ENCODE results near the gene FRMD4A.

The FRMD4A gene

DNA sequence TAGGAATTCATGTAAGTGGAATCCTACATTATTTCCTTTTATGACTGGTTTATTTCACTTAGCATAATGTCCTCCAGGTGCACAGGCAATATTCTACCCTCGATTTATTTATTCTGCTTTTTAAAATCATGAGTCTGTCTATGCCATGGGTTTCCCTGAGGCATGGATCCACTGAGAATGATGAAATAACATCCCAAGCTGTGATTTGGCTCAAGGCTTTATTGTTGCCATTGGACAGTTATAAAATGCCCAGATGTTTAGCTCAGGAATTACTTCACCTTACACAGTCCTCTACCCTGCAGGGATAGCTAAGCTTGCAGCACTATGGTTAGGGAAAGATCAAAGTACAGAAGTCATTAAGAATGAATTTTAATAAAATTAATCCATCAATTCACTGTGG lies 219.5 kb downstream of the FRMD4A start:
- TF ChIP-seq MYC (IDR thresholded peaks at IDR 0.05; ENCODE audit: low read depth, low read length) (no peak), POLR2A (IDR thresholded peaks at IDR 0.05; ENCODE audit: extremely low read depth, insufficient read length) (no peak)
- TF ChIP-seq, protein P1, sequence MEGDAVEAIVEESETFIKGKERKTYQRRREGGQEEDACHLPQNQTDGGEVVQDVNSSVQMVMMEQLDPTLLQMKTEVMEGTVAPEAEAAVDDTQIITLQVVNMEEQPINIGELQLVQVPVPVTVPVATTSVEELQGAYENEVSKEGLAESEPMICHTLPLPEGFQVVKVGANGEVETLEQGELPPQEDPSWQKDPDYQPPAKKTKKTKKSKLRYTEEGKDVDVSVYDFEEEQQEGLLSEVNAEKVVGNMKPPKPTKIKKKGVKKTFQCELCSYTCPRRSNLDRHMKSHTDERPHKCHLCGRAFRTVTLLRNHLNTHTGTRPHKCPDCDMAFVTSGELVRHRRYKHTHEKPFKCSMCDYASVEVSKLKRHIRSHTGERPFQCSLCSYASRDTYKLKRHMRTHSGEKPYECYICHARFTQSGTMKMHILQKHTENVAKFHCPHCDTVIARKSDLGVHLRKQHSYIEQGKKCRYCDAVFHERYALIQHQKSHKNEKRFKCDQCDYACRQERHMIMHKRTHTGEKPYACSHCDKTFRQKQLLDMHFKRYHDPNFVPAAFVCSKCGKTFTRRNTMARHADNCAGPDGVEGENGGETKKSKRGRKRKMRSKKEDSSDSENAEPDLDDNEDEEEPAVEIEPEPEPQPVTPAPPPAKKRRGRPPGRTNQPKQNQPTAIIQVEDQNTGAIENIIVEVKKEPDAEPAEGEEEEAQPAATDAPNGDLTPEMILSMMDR (IDR thresholded peaks at IDR 0.05; ENCODE audit: low read depth, low read length) = no peak
- TF ChIP-seq, protein P2, sequence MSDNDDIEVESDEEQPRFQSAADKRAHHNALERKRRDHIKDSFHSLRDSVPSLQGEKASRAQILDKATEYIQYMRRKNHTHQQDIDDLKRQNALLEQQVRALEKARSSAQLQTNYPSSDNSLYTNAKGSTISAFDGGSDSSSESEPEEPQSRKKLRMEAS (IDR thresholded peaks at IDR 0.05; ENCODE audit: low read depth, low read length) = no peak
- DNase-seq (ENCODE audit: low read depth) = no peak

DNA sequence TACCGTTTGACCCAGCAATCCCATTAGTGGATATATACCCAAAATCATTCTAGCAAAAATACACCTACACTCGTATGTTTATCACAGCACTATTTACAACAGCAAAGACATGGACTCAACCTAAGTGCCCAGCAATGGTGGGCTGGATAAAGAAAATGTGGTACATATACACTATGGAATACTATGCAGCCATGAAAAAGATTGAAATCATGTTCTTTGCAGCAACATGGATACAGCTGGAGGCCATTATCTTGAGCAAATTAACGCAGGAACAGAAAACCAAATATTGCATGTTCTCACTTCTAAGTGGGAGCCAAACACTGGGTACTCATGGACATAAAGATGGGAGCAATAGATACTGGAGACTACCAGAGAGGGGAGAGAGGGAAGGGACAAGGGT lies 223.9 kb downstream of the FRMD4A start:
- no peak for DNase-seq (ENCODE audit: low read depth)
- TF ChIP-seq MYC (IDR thresholded peaks at IDR 0.05; ENCODE audit: low read depth, low read length) (no peak), POLR2A (IDR thresholded peaks at IDR 0.05; ENCODE audit: extremely low read depth, insufficient read length) (no peak)
- TF ChIP-seq, protein P2 (IDR thresholded peaks at IDR 0.05; ENCODE audit: low read depth, low read length) = no peak
- TF ChIP-seq, protein P1 (IDR thresholded peaks at IDR 0.05; ENCODE audit: low read depth, low read length) = no peak

More for the DNA sequence above, 219.5 kb downstream of the FRMD4A start:
- no peak overlapping the region for H3K4me3 ChIP-seq (ENCODE audit: low read depth, low read length)

DNA sequence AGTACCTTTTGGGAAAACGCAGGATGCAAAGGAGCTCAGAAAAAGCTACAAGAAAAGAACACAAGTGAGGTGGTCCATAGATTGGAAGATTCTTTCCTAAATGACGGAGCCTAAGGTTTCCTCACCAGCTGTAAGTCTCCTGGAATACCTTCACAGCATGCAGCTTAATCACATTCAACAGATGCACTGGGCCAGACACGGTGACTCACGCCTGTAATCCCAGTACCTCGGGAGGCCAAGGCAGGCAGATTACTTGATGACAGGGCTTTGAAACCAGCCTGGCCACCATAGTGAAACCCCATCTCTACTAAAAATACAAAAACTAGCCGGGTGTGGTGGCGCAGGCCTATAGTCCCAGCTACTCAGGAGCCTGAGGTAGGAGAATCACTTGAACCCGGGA lies 228.7 kb downstream of the FRMD4A start:
- no peak for DNase-seq (ENCODE audit: low read depth)
- TF ChIP-seq MYC (IDR thresholded peaks at IDR 0.05; ENCODE audit: low read depth, low read length) (no peak), POLR2A (IDR thresholded peaks at IDR 0.05; ENCODE audit: extremely low read depth, insufficient read length) (no peak)
- TF ChIP-seq, protein P1 (IDR thresholded peaks at IDR 0.05; ENCODE audit: low read depth, low read length) = no peak
- TF ChIP-seq, protein P2 (IDR thresholded peaks at IDR 0.05; ENCODE audit: low read depth, low read length) = no peak
- H3K4me3 ChIP-seq (ENCODE audit: low read depth, low read length) = no peak overlapping the region

More for the DNA sequence above, 223.9 kb downstream of the FRMD4A start:
- no peak overlapping the region for H3K4me3 ChIP-seq (ENCODE audit: low read depth, low read length)

DNA sequence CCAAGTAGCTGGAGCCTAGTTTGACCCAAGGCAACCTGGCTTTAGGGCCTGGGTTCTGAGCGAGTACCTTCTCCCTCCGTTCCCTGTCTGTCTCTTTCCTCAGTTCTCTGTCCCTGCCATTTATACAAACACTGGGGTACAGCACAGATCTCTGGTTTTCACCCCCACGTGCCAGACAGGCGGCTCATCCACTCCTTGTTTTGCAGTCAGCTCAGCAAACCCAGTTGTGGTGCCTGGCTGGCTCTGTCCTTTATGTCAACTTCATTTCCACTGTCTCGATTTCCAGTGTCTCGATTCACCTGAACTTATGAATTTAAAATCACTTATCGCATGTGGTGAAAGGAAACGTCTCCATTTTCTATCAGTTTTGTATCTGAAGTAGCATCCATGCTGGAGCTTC lies 230.8 kb downstream of the FRMD4A start:
- H3K4me3 ChIP-seq (ENCODE audit: low read depth, low read length) = no peak overlapping the region
- no peak for TF ChIP-seq MYC (IDR thresholded peaks at IDR 0.05; ENCODE audit: low read depth, low read length)
- TF ChIP-seq, protein P2 (IDR thresholded peaks at IDR 0.05; ENCODE audit: low read depth, low read length) = no peak
- TF ChIP-seq POLR2A (IDR thresholded peaks at IDR 0.05; ENCODE audit: extremely low read depth, insufficient read length) = no peak
- DNase-seq (ENCODE audit: low read depth) = no peak

DNA sequence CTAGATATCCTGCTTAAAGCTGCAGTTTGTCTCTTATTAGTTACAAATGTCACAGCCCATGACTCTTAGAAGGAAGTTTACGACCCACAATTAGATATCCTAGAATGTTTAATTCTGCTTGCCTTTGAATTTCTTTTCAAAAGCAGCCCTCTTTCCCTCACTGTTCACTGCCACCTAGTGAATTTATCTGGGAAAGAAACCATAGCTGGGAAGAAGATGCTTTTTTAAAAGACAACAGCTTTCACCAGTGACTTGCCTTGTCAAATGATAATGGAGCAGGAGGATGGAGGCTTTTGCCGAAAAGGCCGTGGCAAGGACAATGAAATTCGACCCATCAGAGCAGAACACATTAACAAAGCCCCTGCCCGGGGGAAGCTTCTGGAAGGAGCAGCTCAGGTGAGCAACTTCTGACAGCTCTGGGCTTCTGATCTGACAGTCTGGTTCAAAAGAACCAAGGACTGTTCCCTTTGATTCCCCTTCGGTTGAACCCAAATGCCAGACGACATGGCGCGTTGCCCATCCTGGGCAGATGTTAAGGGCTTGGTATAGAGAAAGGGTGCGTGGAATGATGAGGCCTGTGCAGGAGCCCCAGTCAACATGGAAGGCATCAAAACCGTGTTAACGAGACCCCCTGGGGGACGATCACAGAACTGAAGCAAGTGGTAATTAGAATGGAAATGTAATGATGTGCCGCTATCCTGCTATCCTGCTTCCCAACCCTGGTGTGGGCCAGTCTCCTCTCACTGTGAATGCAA lies 236.8 kb downstream of the FRMD4A start:
- no peak for DNase-seq (ENCODE audit: low read depth)
- H3K4me3 ChIP-seq (ENCODE audit: low read depth, low read length) = no peak overlapping the region
- TF ChIP-seq POLR2A (IDR thresholded peaks at IDR 0.05; ENCODE audit: extremely low read depth, insufficient read length) (no peak), MYC (IDR thresholded peaks at IDR 0.05; ENCODE audit: low read depth, low read length) (no peak)
- TF ChIP-seq, protein P2 (IDR thresholded peaks at IDR 0.05; ENCODE audit: low read depth, low read length) = no peak
- TF ChIP-seq, protein P1 (IDR thresholded peaks at IDR 0.05; ENCODE audit: low read depth, low read length) = no peak

DNA sequence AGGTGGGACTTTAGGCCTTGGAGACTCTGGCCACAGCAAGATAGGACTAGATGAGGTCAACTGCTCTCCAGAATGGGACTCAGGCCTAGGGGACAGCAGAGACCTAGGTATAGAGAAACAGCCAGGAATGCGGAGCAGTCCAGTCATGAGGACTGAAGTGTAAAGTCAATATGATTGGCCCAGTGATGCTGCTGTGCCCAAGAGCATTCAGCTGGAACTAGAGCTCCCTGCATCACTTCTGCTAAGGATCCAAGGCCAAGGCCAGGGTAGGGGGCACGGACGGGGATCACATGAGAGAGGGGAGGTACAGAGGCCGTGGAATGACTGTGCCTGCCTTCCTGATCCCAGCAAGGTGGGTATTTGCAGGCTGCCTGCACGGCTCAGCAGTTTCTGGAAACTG lies 237.9 kb downstream of the FRMD4A start:
- no peak for DNase-seq (ENCODE audit: low read depth)
- TF ChIP-seq, protein P1 (IDR thresholded peaks at IDR 0.05; ENCODE audit: low read depth, low read length) = no peak
- TF ChIP-seq POLR2A (IDR thresholded peaks at IDR 0.05; ENCODE audit: extremely low read depth, insufficient read length) (no peak), MYC (IDR thresholded peaks at IDR 0.05; ENCODE audit: low read depth, low read length) (no peak)
- TF ChIP-seq, protein P2 (IDR thresholded peaks at IDR 0.05; ENCODE audit: low read depth, low read length) = no peak
- no peak overlapping the region for H3K4me3 ChIP-seq (ENCODE audit: low read depth, low read length)

All from NB4 (cell line).